Activated CD8-positive, alpha-beta memory T cell treated with anti-CD3 and anti-CD28 coated beads for 36 hours (primary cell): ENCODE measurements around the gene GRB7. TPM values are rescaled to one million over a fixed set of nuclear protein-coding genes. Genes with fewer than 3 reads are reported as not detected.

Experiments
- CTCF ChIA-PET: fragments of 350-600 bp; sonication (Branson Sonifier 250); formaldehyde crosslinking; loops from one replicate; lab custom pipeline; 2021; ENCODE audit warnings: antibody characterized with exemption; lab: Charles Lee
- POLR2A ChIA-PET: fragments of 350-600 bp; sonication (Branson Sonifier 250); formaldehyde crosslinking; loops from one replicate; lab custom pipeline; 2021; ENCODE audit warnings: antibody characterized with exemption; lab: Charles Lee
- total RNA-seq, 2 experiments: library from RNA; stranded (reverse); gene quantifications; one replicate each; pipeline ENCODE4 v1.2.3, GENCODE V29; 2021

Gene GRB7
- total RNA-seq, 2 experiments from 2014 or later: not detected

DNA sequence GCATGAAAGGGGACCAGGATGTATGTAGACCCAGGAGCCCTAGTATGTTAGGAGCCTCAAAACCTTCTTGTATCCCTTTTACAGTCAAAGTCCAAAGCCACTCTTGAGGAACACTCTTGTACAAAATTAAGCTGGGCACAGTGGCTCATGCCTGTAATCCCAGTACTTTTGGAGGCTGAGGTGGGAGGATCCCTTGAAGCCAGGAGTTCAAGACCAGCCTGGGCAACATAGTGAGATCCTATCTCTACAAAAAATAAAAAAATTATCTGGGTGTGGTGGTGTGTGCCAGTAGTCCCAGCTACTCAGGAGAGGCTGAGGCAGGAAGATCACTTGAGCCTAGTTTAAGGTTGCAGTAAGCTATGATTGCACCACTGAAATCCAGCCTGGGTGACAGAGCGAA is 11.8 kb upstream of the GRB7 start:
- ChIA-PET CTCF (interaction anchor here (0.6 kb wide), 1 partner anchor 49 kb away, joined by 3 read pairs; no protein-coding TSS in a partner anchor), POLR2A (interaction anchor here (0.6 kb wide), 1 partner anchor 471 kb away, joined by 5 read pairs; no protein-coding TSS in a partner anchor)

DNA sequence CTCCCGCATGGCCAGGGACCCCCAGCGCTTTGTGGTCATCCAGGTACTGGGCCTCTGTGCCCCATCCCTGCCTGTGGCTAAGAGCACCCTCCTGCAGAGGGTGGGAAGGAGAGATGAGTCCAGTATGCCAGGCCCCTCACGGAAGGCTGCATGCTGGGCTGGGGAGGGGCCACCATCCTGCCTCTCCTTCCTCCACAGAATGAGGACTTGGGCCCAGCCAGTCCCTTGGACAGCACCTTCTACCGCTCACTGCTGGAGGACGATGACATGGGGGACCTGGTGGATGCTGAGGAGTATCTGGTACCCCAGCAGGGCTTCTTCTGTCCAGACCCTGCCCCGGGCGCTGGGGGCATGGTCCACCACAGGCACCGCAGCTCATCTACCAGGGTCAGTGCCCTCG is 11.1 kb upstream of the GRB7 start:
- ChIA-PET POLR2A (no interaction called here), CTCF (no interaction called here)

DNA sequence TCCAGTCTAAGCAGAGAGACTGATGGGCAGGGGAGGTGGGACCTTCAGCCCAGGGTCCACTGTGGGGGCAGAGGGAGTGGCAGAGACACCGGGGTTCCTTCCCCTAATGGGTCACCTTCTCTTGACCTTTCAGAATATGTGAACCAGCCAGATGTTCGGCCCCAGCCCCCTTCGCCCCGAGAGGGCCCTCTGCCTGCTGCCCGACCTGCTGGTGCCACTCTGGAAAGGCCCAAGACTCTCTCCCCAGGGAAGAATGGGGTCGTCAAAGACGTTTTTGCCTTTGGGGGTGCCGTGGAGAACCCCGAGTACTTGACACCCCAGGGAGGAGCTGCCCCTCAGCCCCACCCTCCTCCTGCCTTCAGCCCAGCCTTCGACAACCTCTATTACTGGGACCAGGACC is 10.2 kb upstream of the GRB7 start:
- CTCF ChIA-PET: interaction anchor here (1.4 kb wide), 1 partner anchor 27 kb away, joined by 3 read pairs; no protein-coding TSS in a partner anchor

DNA sequence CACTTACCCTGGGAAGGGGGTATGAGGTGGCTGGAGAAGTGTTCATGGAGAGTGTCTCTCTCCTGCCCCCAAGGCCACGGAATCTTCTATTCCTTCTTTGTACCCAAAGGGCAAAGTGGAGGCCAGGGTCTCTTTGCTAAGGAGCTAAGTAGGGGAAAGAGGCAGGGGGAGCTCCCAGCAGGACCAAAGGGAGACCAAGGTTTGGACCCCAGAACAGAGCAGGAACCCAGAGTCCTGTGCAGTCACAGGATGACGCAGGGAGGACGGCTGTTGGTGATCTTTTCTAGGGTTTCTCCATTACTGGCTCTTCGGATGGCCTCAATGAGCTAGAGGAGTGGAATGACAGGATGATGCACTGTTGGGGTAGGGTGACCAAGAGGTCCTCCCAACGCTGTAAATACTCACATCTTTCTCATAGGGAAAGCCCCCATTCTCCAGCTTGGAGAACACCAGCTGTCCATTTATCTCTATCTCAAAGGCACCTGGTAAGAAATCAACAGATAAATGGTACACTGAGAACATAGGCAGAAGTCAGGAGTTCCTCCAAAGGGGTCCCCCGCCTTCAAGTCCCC is 8.4 kb upstream of the GRB7 start:
- POLR2A ChIA-PET: interaction anchor here (0.8 to 2.0 kb wide), 6 partner anchors 26 to 251 kb away, joined by 3 to 7 read pairs (median 4); no protein-coding TSS in a partner anchor
- CTCF ChIA-PET: interaction anchor here (0.6 to 4.0 kb wide), 19 partner anchors 10 to 251 kb away, joined by 3 to 32 read pairs (median 4); partner anchors contain the start of genes ERBB2 and PSMD3

More for the DNA sequence above, 10.2 kb upstream of the GRB7 start:
- POLR2A ChIA-PET: no interaction called here

DNA sequence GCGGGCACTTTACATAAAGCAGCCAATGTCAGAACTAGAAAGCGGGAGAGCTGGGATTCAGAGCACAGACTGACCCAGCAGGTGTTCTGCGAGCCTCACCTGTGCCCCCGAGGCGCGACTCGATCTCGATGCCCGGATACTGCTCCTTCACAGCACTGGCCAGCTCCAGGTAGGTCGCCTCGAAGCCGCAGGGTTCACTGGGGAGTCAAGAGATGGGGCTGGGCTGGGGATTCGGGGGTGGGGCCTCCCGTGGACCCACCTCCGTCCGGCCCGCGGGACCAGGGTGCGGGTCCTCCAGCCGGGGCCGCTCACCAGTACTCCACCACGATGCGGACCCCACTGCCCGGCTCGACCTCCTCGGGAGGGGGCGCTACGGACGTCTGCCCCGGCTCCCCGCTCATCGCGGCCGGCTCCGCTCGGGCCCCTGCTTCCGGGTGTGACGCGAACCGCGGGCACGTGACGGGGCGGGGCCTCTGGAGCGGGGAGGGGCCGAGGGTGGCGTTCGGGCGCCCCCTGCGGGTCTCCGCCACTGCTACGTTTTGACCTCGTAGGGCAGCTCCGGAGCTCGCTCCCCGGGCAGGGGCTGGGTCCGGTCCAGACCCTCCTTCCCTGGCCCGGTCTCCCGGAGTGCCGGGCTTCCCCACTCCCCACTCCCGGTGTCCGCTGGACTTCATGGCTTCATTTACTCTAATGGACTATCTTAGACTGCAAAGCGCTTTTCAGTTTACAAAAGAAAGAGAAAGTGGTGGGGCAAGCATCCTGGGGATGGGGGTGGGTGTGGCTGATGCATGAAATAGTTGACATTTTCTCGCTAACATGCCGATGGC is 7.4 kb upstream of the GRB7 start, which contains the start of gene MIEN1:
Gene MIEN1, minus strand, starts transcription at position 438 of the 827 bp plus-strand sequence. Its CDS starts 37 bp downstream, at position 401.
- CTCF ChIA-PET: interaction anchor here (0.6 to 4.0 kb wide), 24 partner anchors 8 to 250 kb away, joined by 3 to 32 read pairs (median 4); partner anchors contain the start of genes ERBB2 and PSMD3
- POLR2A ChIA-PET: interaction anchor here (0.6 to 2.0 kb wide), 7 partner anchors 25 to 250 kb away, joined by 3 to 7 read pairs (median 3); no protein-coding TSS in a partner anchor

DNA sequence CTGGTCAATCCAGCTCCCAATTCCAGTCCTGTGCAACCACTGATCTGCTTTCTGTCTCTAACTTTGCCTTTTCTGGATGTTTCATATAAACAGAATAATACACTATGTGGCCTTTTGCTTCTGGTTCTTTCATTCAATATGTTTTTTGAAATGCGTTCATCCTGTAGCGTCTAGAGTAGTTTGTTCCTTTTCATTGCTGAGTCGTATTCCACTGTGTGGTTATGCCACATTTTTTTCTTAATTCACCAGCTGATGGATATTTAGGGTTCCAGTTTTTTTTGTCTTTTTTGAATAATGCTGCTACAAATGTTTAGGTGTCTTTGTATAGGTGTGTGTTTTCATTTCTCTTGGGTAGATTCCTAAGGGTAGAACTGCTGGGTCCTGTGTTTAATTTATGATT is 5.2 kb upstream of the GRB7 start:
- POLR2A ChIA-PET: no interaction called here
- CTCF ChIA-PET: interaction anchor here (1.1 kb wide), 1 partner anchor 60 kb away, joined by 3 read pairs; no protein-coding TSS in a partner anchor

DNA sequence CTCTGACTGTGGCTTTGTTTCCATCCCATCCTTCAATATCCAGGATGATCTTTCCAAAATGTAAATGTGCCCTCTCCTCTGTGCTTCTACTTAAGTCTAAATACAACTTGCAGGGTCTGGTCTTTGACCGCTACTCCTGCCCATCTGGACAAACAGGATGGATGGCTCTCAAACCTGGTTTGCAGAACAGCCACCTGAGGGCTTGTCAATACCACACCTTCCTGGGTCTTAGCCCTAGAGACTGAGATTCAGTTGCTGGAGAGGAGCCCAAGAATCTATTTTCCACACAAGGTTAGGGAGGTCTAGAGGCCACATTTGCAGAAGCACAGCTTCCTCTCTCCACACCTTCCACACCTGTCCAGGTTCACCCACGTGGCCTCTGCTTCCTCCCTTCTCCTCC is 1.9 kb upstream of the GRB7 start:
- CTCF ChIA-PET: no interaction called here
- POLR2A ChIA-PET: no interaction called here

DNA sequence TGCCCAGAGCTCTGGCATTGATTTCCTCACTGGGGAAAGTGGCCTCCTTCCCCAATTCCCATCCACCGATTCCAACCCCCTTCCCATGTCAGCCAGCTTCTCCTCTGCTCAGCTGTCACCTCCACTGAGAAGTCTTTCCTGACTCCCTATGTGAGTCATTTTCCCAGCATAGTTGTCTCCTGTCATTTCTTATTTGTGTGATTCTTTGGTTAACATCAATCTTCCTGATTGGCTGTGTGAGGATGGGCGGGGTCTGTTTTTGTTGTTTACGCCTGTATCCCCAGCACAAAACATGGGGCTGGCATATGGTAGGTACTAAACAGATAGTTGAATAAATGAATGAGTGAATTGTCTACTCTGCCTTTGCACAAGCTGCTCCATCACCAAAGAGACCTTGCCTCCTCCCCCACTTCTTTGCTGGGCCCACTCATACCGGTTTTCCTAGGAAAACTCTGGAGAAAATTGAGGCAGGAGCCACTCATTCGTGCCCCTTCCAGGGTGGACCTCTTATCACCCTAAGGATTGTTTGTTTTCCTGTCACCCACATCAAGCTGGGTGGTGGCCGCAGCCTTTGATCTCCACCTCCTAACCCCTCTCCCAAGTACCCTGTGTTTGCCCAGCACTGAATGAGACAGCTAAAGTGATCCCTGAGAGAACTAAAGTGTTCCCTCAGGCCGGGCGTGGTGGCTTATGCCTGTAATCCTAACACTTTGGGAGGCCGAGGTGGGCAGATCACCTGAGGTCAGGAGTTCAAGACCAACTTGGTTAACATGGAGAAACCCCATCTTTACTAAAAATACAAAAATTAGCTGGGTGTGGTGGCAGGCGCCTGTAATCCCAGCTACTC is 1.2 kb upstream of the GRB7 start:
- POLR2A ChIA-PET: no interaction called here
- CTCF ChIA-PET: interaction anchor here (0.6 kb wide), 1 partner anchor 223 kb away, joined by 3 read pairs; no protein-coding TSS in a partner anchor

DNA sequence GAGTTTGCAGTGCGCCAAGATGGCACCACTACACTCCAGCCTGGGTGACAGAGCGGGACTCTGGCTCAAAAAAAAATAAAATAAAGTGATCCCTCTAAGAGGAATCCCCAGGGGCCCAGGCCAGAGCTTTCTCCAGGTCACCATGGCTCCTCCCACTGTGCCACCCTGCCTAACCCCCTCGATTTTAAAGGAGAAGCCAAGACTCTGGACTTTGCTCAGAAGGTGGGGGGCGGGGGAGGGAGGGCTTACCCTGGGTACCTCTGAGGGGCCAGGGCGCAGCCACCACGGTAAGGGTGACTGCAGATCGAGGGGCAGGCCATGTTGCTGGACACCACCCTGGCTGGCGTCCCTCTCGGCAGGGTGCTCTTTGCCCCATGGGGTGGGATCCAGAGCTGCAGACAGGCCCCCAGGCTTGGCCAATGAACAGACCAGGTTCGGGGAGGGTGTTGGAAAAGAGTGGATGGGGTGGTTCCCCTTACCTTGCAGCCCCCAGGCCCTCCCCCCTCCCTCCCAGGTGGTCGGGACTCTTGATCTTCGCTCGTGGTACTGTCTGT is 455 bp upstream of the GRB7 start:
- POLR2A ChIA-PET: no interaction called here
- CTCF ChIA-PET: interaction anchor here (0.6 kb wide), 1 partner anchor 223 kb away, joined by 3 read pairs; no protein-coding TSS in a partner anchor

DNA sequence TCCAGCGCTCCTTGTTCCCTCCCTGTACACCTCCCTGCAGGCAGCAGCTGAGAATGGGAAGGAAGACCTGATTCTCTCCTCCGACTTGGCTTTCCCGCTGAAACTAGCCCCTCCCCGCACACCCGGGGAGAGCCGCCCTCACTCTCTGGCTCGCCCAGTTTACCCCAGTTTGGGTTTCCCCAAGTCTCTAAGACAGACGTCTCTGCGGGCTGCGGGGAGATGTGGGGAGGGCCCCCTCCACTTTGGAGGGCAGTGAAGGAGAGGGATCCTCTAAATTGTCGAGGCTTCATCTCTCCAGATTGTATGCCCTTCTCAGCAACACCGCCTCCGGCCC is 797 bp downstream of the GRB7 start:
- CTCF ChIA-PET: interaction anchor here (0.6 to 1.5 kb wide), 2 partner anchors 8 to 224 kb away, joined by 3 read pairs; partner anchors contain the start of gene MIEN1
- POLR2A ChIA-PET: no interaction called here

DNA sequence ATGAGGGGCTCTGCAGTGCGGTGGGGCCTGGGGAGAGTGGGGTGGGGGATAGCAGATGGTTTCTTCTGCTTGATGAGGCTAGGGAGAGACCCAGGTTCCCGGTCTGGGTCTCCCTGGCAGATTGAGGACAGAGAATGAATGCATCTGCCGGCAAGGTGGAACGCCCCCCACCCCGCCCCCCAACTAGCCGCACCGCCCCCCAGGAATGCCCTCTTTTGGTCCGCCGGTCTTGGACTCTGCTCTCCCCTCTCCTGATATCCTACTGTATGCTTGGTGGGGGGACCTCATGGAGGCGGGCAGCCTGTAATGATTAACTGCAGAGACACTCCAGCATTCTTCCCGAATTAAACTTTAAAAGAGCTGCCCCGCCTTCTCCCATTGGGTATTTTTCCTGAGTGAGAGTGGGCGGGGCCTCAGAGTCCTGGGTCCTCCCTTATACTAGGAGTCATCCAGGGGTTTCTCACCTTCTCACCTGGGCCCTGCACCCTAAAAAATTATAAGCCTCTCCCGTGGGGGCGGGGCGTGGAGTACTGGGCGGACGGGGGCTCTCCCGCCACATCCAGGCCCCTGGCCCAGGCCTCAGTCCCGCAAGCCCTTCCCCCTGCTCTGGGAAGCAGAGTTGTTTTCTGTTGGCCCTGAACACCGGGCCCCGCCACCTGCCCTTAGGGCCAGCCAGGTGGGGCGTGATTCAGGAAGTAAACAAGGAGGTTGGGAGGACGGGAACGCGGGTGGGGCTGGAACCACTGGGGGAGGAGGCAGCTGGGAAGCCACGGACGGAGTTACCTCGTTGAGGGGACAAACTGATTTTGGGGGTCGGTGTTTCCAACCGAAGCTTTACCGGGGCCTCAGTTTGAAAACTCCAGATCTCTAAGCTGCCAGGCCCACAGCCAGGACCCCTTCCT is 1.5 kb downstream of the GRB7 start:
- POLR2A ChIA-PET: no interaction called here
- CTCF ChIA-PET: interaction anchor here (0.6 to 1.5 kb wide), 2 partner anchors 9 to 223 kb away, joined by 3 read pairs; partner anchors contain the start of gene MIEN1

DNA sequence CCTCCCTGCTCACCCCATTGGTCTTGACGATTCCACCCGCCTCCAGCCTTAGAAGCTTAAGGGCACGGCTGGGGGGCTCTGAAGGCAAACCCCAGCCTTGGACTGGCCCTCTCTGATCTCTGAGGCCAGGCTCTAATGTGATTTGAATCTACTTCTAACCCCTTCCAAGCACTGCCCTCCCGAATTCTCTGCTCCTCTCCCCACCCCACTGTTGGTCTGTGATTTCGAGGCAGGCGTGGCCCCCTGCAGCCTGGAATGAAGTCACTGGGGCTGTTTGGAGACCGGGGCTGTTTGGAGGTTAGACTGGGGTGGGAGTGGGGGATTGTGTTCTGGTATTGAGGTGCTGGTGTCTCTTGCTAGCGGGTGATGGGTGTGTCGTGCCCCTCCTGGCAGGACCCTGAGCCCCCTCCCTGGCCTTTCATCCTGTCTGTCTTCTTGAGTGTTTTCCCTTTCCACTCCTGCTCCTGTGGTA is 2.2 kb downstream of the GRB7 start:
- ChIA-PET CTCF (interaction anchor here (1.5 kb wide), 1 partner anchor 9 kb away, joined by 3 read pairs; the partner anchor contains the start of gene MIEN1), POLR2A (no interaction called here)

DNA sequence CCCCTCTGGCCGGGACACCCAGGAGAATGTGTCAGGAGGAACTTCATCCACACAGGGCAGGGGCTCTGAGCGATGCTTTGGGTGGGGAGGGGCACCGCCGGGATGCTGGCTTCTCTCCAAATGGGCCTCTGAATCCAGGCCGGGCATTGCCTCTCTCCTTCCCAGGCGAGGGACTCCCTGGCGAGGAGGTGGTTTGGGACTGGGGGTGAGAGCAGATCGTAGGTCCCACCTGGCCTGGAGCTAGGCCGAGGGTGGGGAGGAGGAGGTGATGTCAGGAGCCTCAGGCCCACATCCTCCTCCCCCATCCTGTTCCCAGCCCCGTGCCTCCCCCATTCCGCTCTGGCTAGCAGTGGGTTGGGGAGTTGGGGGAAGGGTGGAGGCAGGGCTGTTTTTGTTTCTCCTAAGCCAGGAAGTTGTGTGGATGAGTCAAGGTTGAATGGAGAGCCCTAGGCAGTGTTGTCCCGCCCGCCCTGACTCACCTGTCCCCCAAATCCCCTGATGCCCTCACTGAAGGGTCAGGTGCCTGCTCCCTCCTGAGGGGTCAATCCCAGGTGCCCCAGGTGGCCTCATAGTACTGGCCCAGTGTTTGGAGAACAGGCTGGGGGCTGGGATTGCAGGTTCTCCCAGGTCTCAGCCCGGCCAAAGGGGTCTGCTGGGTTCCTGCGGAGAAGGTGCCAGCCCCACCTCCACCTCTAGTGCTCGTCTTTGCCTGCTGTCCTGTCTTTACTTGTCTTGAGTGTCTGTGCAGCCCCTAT is 2.8 kb downstream of the GRB7 start:
- POLR2A ChIA-PET: no interaction called here

DNA sequence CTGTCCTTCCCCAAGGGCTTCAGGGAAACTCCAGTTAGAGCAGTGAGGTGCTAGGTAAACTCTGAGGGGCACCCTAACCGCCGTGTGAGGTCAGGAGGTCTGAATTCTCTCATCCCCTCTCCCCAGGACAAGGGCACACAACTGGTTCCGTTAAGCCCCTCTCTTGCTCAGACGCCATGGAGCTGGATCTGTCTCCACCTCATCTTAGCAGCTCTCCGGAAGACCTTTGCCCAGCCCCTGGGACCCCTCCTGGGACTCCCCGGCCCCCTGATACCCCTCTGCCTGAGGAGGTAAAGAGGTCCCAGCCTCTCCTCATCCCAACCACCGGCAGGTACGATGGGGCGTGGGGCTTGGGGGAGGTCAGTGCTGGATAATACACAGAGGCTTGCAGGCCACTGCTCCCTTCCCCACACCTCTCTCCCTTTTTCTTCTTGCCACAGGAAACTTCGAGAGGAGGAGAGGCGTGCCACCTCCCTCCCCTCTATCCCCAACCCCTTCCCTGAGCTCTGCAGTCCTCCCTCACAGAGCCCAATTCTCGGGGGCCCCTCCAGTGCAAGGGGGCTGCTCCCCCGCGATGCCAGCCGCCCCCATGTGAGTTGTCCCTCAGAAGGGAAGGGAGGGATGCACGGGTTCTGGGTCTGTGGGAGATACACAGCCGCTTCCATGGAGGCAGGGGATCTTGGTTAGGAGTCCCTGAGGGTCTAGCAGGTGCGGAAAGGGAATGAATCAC is 4.6 kb downstream of the GRB7 start:
- POLR2A ChIA-PET: no interaction called here
- CTCF ChIA-PET: no interaction called here

More for the DNA sequence above, 2.8 kb downstream of the GRB7 start:
- CTCF ChIA-PET: no interaction called here

DNA sequence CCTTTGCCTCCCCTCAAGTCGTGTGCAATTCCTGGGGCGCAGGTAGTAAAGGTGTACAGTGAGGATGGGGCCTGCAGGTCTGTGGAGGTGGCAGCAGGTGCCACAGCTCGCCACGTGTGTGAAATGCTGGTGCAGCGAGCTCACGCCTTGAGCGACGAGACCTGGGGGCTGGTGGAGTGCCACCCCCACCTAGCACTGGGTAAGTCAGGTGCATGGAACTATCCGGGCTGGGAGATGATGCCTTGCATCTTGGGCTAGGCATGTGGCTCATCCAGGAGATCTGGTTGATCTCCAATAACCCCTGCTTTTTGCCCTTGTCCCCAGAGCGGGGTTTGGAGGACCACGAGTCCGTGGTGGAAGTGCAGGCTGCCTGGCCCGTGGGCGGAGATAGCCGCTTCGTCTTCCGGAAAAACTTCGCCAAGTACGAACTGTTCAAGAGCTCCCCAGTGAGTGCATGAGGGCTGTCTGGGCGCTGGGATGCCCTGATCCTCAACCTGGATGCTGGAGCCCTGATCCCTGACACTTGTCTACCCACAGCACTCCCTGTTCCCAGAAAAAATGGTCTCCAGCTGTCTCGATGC is 5.2 kb downstream of the GRB7 start:
- ChIA-PET CTCF (no interaction called here), POLR2A (no interaction called here)
